ENCODE results near the gene KDF1.

The KDF1 gene

DNA sequence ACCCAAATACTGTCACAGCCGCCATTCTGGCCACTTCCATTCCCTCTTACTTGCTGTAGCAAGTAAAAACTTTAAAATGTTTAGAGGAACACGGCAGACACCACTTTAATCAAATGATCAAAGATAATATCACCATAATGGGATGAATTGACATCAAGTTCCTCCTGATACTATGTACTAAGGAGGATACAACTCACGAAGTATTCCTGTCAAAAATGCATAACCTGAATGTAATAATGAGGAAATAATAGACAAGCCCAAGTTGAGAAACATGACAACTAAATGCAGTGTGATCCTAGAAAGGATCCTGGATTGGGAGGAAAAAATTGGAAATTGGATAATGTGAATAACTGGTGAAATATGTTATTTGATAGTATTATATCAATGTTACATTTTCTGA lies 3.9 kb downstream of the KDF1 start:
- Histone ChIP-seq H3K36me3 (ENCODE audit: control insufficient read depth, insufficient read depth, low read length) (no peaks in the 10 kb centered on the region), H3K27me3 (replicated peaks; ENCODE audit: control insufficient read depth, insufficient read depth, low read length) (peaks cover 2% of the 10 kb centered on the region), H3K4me3 (replicated peaks; ENCODE audit: low read depth, low read length) (no peak overlapping the region)
- TF ChIP-seq, protein P1, sequence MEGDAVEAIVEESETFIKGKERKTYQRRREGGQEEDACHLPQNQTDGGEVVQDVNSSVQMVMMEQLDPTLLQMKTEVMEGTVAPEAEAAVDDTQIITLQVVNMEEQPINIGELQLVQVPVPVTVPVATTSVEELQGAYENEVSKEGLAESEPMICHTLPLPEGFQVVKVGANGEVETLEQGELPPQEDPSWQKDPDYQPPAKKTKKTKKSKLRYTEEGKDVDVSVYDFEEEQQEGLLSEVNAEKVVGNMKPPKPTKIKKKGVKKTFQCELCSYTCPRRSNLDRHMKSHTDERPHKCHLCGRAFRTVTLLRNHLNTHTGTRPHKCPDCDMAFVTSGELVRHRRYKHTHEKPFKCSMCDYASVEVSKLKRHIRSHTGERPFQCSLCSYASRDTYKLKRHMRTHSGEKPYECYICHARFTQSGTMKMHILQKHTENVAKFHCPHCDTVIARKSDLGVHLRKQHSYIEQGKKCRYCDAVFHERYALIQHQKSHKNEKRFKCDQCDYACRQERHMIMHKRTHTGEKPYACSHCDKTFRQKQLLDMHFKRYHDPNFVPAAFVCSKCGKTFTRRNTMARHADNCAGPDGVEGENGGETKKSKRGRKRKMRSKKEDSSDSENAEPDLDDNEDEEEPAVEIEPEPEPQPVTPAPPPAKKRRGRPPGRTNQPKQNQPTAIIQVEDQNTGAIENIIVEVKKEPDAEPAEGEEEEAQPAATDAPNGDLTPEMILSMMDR (IDR thresholded peaks at IDR 0.05; ENCODE audit: insufficient read depth, low read length, poor library complexity, severe bottlenecking) = no peak
- DNase-seq (ENCODE audit: extremely low read depth, insufficient read length) = no peak

DNA sequence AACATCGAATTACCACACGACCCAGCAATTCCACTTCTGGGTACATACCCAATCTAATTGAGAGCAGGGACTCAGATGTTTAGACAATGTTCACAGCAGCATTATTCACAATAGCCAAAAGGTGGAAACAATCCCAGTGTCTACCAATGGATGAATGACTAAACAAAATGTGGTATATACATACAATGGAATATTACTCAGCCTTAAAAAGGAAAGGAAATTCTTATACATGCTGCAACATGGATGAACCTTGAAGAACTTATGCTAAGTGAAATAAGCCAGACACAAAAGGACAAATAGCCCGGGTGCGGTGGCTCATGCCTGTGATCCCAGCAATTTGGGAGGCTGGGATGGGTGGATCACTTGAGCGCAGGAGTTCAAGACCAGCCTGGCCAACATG lies 6.9 kb downstream of the KDF1 start:
- H3K4me3 ChIP-seq (replicated peaks; ENCODE audit: low read depth, low read length) = no peak overlapping the region
- no peak for DNase-seq (ENCODE audit: extremely low read depth, insufficient read length)
- TF ChIP-seq, protein P1 (IDR thresholded peaks at IDR 0.05; ENCODE audit: insufficient read depth, low read length, poor library complexity, severe bottlenecking) = no peak
- no peaks in the 10 kb centered on the region for H3K36me3 ChIP-seq (ENCODE audit: control insufficient read depth, insufficient read depth, low read length)
- no peaks in the 10 kb centered on the region; the same call in 1 of the 2 replicates for H3K27me3 ChIP-seq (replicated peaks; ENCODE audit: control insufficient read depth, insufficient read depth, low read length)

DNA sequence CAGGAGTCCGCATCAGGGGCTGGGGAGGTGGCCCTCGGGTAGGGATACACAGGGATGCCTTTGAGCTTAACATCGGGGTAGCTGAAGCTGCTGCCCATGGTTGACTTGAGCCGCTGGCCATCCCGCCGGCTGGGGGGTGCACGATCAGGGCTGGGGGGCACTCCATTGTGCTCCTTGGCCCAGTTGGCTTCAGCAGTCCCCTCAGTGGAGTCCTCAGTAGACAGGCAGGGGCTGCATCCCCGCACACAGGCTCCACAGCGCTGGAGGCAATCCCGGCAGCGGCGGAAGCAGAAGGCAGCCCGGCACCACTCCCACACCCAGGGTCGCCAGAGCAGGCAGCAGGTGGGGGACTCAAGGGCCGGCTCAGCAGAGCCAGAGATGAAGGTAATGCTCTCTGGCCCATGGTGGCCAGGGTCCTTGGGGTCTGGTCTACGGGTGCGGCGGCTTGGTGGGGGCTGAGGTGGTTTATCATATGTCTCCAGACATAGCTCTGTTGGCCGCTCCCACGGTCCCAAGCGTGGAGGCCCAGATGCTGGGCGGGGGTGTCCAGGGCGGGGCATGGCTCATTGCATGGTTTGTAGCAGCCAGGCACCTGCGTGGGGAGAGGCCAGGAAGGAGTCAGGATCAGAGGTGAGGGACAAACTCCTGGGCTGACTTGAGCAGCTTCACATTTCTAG lies 8.3 kb downstream of the KDF1 start:
- DNase-seq (ENCODE audit: extremely low read depth, insufficient read length) = no peak
- TF ChIP-seq, protein P1 (IDR thresholded peaks at IDR 0.05; ENCODE audit: insufficient read depth, low read length, poor library complexity, severe bottlenecking) = no peak
- Histone ChIP-seq H3K4me3 (replicated peaks; ENCODE audit: low read depth, low read length) (no peak overlapping the region), H3K27me3 (replicated peaks; ENCODE audit: control insufficient read depth, insufficient read depth, low read length) (no peaks in the 10 kb centered on the region; the same call in 1 of the 2 replicates), H3K36me3 (ENCODE audit: control insufficient read depth, insufficient read depth, low read length) (peaks cover 2% of the 10 kb centered on the region; the same call in 1 of the 2 replicates)

DNA sequence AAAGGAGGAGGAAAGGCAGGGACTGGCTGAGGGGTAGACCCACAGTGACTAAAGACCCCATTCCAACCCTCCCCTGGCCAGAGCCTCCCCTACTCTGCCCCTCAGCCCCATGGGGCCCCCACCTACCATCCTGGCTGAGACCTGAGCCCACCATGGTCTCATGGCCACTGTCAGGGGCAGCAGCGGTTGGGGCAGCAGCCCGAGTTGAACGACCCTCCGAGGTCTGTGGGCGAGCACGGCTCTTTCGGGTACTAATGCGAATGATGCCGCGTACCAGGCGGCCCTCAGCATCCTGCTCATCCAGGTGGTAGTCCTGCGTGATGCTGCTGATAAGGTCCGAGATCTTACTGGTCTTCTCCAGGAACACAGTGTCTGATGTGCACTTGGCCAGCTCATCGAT lies 9.1 kb downstream of the KDF1 start:
- DNase-seq (ENCODE audit: extremely low read depth, insufficient read length) = no peak
- TF ChIP-seq, protein P1 (IDR thresholded peaks at IDR 0.05; ENCODE audit: insufficient read depth, low read length, poor library complexity, severe bottlenecking) = no peak
- Histone ChIP-seq H3K4me3 (replicated peaks; ENCODE audit: low read depth, low read length) (no peak overlapping the region), H3K27me3 (replicated peaks; ENCODE audit: control insufficient read depth, insufficient read depth, low read length) (no peaks in the 10 kb centered on the region; the same call in 1 of the 2 replicates), H3K36me3 (ENCODE audit: control insufficient read depth, insufficient read depth, low read length) (peaks cover 3% of the 10 kb centered on the region; the same call in 1 of the 2 replicates)

GRCh38 chr1:26950602-26951001 lies 9.7 kb downstream of the KDF1 start:
- Histone ChIP-seq H3K4me3 (replicated peaks; ENCODE audit: low read depth, low read length) (no peak overlapping the region), H3K36me3 (ENCODE audit: control insufficient read depth, insufficient read depth, low read length) (peaks cover 8% of the 10 kb centered on the region), H3K27me3 (replicated peaks; ENCODE audit: control insufficient read depth, insufficient read depth, low read length) (no peaks in the 10 kb centered on the region)
- TF ChIP-seq, protein P1 (IDR thresholded peaks at IDR 0.05; ENCODE audit: insufficient read depth, low read length, poor library complexity, severe bottlenecking) = no peak
- DNase-seq (ENCODE audit: extremely low read depth, insufficient read length) = no peak
